ENCODE data around the gene DOCK2. TPM values are rescaled to one million over a fixed set of nuclear protein-coding genes. Genes with fewer than 3 reads are reported as not detected.
"Not testable (repeated sequence)": the region's sequence is repeated elsewhere in the genome, so short reads cannot be mapped to it uniquely, and the experiment has no call there.

The DOCK2 gene
- polyA plus RNA-seq, 3 donors = 2.1 to 3.4 (median 2.5) TPM

DNA sequence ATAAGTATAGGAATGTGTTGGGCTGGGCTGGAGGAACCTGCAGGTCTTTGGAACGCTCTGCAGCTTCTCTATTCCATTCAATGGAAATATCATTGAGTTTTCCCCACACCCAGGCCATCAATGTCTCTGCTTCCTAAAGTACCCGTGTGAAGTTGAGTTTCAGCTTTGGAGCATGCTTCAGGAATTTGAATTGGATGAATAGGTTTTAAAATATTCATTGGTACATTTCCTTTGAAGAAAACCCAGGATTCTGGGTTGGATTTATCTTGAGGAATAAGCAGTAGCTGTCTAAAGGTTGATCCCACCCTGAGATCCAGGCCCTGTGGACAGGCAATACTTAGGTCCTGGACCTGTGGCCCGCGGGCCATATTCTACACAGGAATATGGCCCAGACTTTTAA lies 306.0 kb downstream of the DOCK2 start:
- no peak for DNase-seq

DNA sequence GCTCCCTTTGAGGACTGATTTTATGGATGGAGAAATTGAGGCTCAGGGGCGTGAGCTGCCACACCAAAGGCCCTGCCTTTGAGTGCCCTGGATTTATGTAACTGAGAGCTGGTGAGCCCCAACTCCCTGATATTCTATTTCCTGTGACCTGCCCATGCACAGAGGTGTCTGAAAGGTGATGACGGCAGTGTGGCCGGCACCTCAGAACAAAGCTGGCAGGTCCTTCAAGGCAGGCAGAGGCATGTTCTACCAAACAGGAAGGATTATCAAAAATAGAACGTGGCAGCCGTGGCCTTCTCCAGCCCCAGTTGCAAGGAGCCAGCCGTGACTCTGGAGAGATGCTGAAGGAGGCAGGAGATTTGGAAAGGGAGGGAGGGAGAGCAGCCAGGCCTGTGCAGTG lies 307.0 kb downstream of the DOCK2 start:
- no peak for DNase-seq

DNA sequence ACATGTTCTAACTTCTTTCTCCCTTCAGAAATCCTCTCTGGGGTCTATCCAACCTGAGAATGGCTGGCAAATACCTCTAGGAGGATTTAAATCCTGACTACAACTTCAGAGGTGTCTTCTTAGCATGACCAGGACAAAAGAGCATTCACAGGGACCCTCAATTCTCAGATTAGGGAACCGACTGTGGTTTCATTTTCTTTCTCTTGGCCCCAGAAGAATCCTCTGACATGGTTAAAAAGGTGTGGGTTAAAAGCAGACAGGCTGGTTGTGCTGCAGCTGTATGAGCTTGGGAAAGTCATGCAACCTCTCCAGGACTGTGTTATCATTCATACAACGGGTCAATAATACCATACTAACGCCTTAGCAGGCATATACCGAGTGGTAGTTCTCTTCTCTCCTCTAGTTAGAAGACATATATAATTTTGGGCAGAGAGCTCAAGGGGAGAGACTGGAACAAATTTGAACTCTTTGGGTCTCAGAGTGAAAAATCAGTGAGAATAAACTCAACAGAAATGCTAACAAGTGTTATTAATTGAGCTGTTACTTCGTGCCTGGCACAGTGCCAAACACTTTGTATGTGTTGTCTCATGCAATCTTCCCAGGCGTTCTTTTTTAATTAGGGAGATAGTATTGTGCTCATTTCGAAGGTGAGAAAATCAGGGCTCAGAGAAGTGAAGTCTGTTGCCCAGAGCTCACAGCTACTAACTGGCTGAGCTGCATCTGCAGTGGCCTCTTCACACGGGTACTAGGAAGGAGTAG lies 308.0 kb downstream of the DOCK2 start:
- DNase-seq = no peak

DNA sequence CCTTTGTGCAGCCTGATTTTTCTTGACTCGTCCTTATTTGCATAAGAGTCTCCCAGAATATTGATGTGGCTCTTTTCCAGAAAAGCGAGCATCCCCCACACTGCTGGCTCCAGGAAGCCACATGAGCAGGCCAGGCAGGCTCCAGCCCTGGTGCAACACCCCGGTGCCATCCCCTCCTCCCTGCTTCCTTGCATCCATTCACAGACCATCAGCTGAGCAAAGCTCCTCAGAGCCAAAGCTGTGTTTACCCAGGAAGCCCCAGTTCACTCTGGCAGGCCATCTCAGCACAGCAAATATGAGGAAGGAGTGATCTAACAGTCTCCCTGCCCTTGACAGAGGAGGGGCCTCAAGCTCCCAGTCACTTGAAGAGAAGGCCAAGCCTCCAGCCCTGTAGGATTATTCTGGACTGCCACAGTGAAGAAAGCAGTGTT lies 308.8 kb downstream of the DOCK2 start:
- peak; percentile 34 for DNase-seq

DNA sequence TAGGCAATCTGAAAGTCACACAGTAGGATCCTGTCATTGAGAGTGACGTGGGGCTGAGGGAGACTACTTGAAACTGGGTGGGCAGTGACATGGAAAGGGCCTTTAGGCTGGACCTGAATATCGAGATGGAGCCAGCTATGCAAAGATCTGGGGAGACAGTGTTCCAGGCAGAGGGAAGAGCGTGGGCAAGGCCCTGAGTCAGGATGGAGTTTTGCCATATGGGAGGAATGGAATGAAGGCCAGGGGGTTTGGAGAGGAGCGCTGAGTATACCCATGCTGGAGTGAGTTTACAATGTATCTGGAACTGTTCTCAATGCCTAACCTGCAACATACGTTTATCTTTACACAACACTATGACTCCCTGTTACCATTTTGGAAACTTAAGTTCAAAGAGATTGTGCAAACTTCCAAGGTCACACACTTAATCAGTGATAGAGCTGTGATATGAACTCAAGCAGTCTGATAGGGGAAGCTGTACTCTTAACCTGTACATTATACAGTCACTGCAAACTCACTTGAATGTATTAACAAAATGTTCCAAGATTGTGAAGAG lies 309.7 kb downstream of the DOCK2 start:
- no peak for DNase-seq

DNA sequence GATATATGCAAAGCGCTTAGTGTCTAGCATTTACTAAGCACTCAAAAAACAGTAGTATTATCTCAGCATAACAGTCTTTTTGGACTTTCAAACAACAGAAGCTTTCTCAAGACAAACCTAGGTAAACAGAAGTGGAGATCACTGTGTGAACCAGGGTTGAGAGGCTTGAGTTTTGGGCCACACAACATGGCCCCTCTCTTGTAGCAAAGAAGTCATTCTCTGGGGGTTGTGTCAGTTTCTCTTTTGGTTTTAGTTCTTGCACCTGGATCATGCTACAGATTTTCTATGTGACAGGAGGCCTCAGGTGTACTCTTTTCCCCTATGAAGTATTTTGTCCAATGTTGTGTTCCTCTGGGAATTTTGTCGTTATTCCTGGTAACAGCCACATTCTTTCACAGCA lies 313.3 kb downstream of the DOCK2 start:
- DNase-seq = no peak

DNA sequence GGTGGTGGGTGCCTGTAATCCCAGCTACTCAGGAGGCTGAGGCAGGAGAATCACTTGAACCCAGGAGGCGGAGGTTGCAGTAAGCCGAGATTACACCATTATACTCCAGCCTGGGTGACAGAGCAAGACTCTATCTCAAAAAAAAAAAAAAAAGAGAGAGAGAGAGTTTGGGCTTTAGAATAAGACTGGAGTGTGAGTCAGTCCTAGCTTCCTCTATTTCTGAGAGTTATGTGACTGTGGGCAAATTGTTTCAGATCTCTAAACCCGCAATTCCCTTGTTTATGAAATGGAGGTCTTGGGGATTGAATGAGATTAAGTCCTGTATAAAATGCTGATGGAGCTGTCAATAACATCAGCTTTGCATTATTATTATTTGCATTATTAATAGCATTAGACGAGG lies 316.1 kb downstream of the DOCK2 start:
- DNase-seq = not testable (repeated sequence)

DNA sequence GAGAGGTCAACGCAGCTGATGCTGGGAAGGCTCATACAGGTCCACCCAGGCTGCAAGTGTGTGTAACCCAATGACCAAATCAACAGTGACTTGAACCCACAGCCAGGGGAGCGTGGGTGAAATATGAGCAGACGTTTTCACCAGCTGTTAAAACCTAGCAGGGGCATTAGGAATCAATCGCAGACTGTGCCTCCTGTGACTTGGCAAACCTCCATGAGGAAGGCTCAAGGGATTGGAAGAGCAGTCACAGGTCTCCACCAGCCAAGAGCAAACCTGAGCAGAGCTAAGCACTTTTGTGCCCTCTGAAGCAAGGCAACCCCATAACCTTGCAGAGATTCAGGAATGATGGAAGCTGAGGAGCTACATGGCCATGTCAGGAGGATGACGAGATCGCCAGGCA lies 317.7 kb downstream of the DOCK2 start:
- DNase-seq = no peak

DNA sequence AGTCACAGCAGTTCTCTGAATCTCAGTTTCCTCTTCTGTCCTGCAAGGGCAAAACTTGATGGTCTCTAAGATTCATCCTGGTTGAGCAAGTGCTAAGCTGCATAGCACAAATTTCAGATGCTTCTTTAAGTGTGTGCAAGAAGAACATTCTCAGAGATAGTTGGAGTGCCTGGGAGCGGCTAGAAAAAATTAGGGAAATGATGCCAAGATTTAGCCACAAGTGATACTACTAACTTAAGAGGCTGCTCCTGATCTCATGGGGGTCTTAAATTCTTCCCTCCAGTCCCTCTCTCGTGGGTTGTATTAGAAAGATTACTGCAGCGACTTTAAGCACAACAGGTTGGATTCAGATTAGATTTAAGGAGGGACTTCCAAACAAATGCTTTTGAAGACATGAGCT lies 319.1 kb downstream of the DOCK2 start:
- DNase-seq = no peak

DNA sequence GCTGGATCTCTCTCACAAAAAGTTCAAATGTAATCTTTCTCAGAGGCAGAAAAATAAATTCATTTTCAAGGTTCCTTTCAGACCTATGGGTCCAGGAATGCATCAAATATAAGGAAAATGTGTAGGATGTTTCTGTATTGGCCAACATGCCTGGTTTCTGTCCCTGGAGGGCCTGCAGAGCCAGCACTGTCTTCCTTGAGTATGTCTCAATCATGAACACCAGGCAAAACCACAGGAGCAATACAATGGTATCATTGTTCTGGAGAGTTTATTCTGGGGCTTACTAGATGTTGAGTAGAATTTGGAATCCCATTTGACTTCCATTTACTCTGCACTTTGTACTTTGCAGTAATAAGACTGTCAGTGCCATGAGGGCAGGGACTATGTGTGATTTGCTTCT lies 319.7 kb downstream of the DOCK2 start:
- no peak for DNase-seq

DNA sequence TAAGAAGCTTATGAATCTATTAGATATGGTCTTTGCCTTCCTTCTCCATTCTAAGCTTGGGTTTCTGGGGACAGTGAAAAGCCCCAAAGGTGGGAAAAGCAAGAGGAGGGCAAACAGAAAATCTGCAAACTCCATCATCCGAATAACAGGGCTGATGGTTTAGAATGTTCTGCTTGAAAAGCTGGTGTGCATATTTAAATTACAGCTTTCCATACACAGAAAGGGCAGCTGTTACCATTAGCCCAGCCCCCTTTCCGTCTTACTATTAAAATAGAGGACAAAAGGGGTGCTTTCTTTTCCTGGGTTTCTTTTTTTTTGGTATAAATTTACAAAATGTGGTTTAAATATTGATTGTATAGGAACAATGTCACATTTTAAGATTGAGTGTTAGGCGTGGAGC lies 321.2 kb downstream of the DOCK2 start:
- no peak for DNase-seq

DNA sequence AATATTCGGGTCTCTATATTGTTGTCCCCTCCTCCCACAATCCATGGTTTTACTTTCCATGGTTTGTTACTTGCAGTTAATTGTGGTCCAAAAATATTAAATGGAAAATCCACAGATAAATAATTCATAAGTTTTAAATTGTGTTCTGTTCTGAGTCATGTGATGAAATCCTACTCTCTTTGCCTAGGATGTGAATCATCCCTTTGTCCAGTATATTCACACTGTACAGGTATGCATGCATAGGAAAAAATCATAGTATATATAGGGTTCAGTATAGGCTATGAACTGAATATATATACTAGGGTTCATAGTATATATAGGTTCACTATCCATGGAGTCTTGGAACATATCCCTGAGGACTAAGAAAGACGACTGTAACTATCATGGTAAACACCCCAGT lies 323.6 kb downstream of the DOCK2 start:
- no peak for DNase-seq

DNA sequence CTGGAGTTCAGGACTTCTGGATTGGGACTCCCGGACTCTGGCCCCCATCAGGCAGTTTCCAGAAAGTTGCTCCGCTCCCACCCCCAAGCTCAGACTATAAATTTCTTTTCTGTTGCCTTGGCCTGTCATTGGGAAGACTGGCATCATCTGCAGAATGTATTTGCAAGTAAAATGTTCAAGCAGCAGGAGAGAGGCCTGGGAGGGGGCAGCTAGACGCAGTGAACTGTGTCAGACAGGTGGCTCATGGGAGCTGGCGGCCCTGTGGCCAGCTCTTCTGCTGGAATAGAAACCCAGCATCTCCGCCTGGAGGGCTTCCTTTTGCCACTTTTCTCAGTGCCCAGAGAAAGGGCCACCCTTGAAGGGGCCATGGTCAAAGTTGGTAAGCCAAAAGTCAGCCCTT lies 327.2 kb downstream of the DOCK2 start:
- DNase-seq = no peak

DNA sequence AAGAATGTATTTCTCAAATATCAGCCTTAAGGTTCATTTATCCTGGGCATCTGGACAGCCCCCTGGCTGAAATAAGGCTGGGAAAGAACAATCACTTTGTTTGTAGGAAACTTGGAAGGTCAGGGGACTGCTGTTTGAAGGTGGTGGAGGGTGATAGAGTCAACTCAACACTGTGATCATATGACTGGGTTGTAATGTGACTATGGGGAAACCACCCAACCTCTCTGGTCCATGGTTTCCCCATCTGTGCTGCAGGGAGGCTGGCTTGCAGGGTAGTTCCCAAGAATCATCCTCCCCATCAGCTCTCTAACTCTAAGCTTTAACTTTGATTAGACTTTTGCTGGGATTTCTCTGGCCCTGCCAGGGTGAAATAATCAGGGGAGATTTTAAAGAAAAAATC lies 333.3 kb downstream of the DOCK2 start:
- no peak for DNase-seq

DNA sequence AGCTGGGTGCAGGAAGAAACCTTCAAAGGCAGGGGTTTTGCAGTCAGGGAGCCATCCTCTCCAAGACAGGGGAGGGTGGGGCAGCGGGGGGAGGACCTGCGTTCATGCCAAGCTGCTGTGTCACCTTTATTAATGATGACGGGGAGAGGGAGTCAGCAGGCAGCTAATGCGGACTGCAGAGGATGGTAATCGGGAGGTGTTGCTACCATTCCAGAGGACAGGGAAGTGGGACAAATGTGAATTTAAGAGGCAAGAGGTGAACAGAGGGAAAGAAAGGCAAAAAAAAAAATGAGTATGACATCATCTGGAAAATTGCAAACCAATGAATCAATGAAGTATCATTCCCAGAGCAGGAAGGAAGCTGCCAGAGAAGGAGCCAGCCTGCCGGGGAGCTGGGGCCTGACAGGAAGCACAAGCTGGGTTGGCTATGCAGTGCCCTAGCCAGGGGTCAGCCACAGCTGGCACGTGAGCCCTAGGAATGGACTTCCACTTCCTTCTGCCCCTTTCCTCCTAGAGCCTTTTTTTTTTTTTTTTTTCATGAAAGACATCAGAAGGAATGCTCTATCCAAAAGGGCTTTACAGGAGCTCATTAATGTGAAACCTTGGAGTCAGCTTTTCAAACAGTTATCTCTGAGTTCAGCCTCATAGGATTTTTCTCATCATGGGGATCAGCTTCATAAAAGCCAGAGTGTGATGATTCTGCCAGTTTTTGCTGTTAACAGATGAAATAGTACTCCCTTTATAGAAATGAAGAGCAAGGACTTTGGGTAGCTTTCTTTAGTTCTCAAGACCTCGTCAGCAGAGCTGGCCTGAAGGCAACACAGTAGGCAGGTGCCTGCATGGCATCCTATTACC lies 334.1 kb downstream of the DOCK2 start:
- no peak for DNase-seq

DNA sequence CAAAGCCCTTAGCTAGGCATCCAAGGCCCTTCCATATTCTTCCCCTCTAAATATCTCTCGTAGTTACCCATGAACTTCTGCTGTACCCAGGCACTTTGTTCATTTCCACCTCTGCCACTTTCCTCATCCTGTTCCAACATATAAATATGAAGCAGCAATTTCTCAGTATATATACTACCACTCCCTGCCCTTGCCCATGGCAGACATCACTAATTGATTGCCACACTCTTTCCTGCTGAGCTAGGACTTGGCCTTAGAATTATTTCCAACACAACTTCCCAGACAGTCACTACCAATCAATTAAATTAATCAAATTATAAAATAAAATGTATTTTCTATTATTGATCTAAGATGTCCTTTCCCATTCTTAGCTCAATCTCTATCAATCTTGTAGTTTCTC lies 334.7 kb downstream of the DOCK2 start:
- DNase-seq = no peak

DNA sequence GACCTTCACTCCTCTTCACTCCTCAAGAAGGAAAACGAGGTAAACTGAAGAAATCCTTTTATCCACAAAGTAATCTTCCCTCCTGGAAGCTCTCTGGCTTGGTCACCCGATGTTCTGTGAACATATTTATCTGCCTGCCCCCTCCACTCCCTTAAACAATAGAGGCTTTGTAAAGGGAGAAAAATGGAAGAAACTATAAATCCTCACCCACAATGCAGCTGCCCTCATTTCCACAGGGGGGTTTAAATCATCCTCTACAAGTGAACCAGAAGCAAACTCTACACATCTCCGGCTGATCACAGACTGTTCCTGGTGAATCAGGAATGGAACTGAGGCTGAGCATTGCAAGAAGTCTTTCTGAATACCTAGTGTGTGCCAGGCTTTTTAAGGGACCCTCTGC lies 336.0 kb downstream of the DOCK2 start:
- no peak for DNase-seq

DNA sequence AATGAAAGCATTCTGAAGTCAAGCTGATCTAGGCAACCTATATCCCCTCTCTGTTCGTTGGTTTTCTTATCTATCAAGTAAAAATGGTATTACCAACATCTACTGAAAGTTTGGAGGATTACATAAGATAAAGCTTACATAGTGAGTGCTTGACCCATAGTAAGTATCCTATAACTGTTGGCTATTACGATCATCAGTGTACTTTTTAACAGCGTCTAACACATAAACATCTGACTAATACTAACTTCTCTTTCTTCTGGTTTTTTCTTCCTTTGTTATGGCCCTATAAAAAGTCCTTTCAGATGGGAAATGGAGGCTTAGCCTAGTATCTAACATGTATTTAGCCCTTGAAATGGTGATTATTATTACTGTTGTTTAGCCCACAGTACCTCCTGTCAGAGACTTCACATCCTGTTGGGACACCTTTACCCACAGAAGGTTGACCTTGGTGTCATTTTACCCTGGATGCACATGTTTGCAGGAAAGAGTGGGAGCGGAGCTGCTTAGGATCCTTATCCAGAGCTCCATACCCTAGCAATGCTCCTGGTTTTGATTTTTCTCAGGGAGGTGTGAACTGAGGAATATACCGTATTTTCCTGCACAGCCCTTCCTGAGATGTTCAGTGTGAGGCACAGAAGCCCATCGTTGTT lies 337.2 kb downstream of the DOCK2 start:
- no peak for DNase-seq

DNA sequence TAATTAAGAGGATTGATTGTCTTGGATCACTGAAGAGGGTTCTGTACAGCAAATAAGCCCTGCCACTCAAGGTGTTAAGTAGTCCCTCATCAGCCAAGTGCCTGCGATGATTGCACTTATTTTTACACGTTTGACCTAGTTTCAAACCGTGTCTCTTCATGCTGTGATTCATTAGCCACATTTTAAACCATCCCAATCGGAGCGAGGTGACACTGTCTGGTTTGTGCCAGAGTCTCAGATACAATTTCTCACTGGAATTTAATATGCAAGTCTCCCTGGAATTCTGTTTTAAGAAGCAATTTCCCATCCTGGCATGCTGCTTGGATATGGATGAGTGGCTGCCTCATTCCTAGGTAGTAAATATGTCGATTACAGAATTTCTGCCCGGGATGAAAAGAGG lies 341.6 kb downstream of the DOCK2 start:
- DNase-seq = no peak

DNA sequence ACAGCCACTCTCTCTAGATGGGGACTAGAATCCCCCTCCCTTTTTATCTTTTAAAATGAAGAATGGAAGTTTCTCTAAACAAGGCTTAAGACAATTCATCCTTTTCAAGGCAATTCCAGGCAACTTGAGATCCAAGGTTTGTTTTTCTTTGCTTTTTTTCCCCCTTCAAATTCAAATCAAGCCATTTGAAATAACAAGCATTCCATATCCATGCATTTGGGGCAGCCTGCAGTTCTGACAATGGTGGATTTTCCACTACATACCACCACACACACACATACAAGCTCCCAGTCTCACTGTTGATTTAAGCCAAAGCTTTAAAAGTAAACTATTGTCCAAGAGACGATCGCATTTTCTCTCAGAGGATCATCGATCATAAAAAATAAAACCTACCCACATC lies 342.8 kb downstream of the DOCK2 start:
- DNase-seq = no peak

DNA sequence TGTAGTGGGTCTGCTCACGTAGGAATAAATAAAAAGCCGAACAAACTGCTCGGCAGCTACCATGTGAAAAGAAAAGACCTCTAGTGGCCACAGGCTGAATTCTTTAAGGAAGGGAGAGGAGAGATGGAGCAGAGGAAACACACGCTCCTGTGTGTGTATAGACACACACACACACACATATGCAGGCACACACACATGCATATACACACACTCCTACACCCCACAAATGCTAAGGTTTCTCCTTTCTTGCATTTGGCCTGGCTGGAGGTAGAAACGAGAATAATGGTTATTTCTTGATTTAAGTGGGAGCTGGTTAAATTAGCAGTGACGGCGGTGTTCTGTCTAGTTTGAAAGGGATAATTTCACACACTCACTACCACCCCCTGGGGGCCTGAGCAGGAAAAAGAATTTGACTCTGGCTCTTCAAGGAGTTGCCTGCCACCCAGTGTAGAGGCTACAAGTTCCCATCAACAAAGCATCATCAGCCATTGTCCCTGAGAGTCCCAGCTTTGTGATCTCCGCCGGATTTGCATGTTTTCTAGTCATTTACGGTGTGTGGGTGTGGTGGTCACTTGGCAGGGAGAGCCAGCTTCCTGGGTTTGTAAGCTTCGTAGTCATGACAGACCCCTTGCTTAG lies 343.5 kb downstream of the DOCK2 start, which contains the start of gene INSYN2B:
Gene INSYN2B, minus strand, starts transcription at position 78 of the 636 bp plus-strand sequence. CDS start 96,597 bp downstream, outside the sequence.
- DNase-seq = peak; percentile 88

DNA sequence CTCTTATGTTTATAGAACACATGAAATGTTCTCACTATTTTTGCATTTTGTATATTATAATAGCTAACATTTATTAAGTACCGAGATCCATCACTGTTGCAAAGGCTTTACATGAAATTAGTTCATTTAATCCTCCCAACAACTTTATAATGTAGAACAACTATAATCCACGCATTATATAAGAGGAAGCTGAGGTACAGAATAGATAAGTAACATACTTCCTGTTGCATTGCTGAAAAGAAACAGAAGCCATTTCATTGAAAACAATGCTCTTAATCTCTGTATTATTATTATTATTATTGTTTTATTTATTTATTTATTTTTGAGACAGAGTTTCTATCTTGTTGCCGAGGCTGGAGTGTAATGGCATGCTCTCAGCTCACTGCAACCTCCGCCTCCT lies 351.1 kb downstream of the DOCK2 start:
- no peak for DNase-seq

Data from renal pelvis (tissue), 4 donors.